Activated naive CD4-positive, alpha-beta T cell treated with Interleukin-2 at 50 U/mL for 16 hours (primary cell): Measurements from ENCODE around the gene CTDP1.
"Not testable (repeated sequence)": the region's sequence is repeated elsewhere in the genome, so short reads cannot be mapped to it uniquely, and the experiment has no call there.

Experiments used
- DNase-seq: peaks from one replicate; pipeline ENCODE4 v3.0.0-alpha.2; 2020

CTDP1 gene

DNA sequence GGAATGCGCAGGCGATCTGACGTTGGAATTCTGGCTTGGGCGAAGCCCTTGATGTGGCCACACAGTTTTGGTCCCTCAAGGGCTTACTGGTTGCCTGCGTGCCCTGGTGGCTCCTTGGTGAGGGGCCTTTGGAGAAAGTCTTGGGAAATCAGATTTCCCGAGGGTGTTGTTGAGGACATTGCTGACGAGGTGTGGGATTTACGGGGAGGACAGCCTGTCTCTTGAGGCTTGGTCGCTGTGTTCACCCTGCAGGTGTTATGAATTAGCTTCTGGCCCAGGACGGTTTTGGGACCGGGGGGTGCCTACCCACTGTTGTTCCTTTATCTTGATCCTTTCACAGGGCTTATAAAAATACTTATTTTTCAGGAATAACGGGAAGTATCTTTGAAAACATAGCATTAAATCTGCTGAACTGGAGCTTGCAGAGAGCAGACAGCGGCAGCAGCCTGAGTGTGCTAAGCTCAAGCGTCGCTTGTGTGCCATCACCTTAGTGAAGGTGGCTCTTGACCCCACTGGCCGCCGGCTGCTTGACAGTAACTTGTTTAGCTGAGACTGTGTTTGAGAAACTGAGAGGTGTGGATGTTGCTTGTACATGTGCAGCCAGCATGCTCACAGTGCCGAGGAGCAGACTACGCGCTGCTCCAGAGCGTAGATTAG is 4.2 kb downstream of the CTDP1 start:
- no peak for DNase-seq

DNA sequence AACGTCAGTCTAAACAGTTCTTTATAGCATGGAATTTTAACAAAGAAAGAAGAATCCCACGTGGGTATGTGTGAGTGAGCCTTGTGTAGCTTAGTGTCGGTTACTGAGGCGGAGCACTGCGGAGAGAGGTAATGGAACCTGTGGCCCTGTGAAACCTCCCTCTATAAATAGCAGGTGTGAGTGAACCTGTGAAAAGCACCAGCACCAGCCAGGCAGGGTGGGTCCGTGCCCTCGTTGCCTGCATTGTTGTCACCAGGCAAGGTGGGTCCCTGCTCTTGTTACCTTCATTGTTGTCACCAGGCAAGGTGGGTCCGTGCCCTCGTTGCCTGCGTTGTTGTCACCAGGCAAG is 4.7 kb downstream of the CTDP1 start:
- DNase-seq = no peak

DNA sequence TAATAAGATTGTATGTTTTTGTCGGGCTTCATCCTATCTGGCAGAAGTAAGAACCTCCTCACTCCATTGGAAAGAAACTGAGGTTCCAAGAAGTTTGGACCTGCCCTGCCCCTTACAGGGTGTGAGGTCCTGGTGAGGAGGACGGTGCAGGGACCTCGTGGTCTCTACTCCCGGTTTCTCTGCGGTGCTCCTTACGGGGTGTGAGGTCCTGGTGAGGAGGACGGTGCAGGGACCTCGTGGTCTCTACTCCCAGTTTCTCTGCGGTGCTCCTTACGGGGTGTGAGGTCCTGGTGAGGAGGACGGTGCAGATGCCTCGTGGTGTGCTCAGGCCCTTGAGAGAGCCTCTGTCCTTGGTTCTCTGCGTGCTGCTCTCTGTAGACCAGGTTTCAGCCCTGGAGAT is 5.2 kb downstream of the CTDP1 start:
- no peak for DNase-seq

DNA sequence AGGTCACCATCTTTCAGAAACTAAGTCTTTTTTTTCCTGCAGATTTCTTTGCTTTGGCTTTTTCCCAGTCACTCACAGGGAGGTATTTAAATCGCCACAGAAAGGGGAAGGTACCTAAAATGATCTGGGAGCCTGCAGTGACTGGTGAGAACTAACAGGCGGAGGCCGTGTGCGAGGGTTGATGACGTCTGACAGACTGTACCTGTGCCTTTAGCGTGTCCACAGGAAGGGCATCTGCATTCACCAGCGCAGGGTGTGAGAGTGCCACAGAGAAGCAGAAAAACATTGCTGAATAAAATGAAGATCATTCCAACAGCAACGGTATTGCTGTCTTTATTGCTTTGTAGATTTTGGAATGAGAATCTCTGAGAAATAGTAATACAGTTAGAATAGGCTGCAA is 5.7 kb downstream of the CTDP1 start:
- no peak for DNase-seq

DNA sequence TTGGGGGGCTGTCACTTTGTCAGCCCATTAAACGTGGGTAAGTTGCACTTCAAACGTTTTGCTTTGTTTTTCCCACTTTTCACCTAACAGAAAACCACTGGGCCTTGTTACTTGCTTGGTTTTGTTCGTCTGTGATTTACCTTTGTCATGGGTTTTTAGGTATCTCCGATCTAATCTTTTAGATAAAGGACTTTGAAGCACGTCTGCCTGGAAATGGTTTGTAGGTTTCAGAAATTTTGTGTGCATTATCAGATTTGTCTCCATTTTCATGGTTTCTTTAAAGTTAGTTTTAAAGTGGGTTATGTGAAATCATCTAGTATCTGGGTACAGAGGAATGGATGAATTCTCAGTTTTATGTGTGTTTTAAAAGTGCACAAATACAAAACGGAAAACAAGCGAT is 6.4 kb downstream of the CTDP1 start:
- DNase-seq = no peak

DNA sequence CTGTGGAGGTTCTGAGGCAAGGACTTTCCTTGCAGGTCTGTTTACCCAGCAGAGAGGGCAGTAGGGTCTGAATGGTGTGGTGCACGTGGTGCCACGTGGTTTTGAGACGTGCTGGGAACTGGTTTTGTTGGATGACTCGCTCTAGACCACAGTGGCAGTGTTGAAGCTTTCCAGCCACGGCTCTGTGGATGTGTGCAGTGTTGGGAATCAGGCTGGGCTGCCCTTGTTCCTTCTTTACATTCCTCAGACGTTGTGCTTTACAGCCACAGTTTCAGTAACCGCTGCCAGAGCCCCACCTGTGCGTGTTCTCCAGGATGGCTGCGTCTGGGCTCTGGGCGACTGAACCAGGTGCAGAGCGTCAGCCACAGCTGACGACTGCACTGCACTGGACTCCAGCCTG is 8.2 kb downstream of the CTDP1 start:
- DNase-seq = no peak

DNA sequence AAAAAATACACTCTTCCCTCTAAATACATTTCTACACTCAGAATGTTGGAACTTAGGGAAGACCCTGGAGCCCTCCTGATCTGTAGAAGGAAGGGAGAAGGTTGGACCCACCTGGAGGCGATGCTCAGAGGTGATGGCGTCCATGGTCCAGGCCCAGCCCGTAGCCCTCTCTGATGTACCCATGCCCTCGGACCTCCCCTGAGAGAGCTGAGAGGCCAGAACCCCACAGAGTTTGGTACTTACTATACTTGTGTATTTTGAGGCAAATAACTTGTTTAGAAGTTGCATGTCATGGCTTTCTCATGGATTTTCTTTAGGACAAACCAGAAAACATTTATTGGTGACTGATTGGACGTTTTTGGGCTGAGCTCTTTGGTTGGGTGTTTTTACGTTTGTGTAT is 10.5 kb downstream of the CTDP1 start:
- no peak for DNase-seq

DNA sequence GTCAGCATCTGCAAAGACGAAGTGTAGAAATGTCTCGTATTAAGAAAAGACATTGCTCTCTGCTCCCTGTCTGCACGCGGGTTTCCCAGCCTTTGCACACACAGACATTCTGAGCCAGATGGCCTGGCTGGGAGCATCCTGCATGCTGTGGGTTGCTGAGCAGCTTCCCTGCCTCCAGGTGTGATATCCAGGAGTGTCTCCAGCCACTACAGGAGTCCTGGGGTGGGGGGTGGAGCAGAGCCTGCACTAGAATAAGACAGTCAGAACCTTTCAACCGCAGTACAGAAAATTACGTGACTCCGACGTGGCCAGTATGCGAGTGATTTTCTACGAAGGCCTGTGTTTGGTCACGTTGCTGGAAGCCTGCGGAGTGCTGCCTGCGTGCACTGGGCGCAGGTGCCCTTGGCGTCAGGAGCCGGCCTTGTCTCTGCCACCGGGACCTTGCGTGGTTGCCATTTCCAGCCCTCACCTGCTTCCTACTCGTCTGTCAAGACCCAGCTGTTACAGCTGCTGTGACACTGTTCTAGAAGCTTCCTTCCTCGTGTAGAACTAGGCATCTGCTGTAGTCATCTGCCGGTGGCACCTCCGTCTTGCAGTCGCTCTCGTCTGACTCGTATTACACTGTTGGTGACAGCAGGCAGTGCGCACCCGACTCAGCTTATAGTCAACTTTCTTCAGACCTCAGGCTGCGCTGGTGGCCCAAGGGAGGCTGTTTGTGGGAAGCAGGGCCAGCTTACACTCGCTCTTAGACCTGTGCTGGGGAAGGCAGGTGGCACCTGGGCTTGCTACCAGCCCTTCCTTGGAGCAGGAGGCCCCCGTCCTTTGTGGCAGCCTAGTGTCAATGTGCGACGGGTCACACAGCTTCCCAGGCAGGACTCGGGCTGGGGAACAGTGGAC is 11.2 kb downstream of the CTDP1 start:
- no peak for DNase-seq

DNA sequence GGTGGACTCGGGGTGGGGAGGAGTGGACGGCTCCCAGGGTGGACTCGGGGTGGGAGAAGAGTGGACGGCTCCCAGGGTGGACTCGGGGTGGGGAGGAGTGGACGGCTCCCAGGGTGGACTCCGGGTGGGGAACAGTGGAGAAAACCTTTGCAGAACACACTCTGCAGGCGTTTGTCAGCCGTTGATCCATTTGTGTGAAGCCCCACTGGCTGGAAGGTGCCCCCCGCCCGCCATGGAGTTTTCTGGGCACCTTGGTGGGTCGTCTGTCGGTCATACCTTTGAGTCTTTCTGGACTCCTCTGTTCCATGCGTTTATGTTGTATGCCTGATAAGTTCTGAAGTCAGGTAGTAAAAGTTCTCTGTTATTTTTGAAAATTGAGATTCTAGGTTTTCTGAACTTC is 12.5 kb downstream of the CTDP1 start:
- DNase-seq = no peak

DNA sequence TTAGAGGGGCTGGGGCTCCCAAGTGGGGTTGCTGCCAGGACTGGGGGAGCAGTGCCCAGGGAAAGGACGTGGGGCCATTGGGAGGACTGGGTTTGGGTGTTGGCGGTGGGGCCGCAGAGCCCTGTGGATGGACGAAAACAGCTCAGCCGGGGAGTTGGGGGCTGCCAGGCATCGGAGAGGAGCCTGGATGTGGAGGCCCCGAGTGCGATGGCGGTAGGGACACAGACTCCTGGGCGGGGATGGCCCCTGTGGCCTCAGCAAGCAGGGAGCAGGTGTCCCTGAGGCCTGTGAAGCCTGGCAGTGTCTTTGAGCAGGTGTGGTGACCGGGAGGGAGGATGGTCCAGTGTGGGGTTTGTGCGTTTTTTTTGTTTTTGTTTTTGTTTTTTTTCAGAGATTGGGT is 13.3 kb downstream of the CTDP1 start:
- no peak for DNase-seq

DNA sequence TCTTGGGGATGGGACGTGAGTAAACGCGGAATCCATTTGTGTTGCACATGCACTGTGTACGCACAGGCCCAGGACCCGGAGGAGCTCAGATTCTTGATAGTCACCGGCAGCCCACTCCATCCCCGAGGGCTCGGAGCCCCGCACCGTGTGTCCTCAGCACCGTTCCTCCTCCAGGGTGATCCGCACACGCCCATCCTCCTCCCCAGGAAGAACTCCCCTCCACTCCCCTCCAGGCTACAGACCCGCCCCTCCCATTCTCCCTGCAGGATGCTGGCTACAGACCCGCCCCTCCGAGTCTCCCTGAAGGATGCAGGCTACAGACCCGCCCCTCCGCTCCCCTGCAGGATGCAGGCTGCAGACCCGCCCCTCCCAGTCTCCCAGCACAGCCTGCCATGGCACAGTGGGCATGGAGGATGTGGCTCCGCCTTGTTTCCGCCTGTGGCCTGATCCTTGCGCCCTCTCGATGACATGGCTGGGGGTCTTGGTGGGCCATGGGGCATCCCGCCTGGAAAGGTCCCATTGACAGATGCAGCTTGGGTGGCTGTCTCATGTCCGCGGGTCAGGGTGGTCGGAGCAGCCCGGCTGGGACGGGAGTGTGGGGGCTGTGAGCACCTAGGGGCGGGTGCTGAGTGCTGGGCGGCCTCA is 14.1 kb downstream of the CTDP1 start:
- DNase-seq = no peak

DNA sequence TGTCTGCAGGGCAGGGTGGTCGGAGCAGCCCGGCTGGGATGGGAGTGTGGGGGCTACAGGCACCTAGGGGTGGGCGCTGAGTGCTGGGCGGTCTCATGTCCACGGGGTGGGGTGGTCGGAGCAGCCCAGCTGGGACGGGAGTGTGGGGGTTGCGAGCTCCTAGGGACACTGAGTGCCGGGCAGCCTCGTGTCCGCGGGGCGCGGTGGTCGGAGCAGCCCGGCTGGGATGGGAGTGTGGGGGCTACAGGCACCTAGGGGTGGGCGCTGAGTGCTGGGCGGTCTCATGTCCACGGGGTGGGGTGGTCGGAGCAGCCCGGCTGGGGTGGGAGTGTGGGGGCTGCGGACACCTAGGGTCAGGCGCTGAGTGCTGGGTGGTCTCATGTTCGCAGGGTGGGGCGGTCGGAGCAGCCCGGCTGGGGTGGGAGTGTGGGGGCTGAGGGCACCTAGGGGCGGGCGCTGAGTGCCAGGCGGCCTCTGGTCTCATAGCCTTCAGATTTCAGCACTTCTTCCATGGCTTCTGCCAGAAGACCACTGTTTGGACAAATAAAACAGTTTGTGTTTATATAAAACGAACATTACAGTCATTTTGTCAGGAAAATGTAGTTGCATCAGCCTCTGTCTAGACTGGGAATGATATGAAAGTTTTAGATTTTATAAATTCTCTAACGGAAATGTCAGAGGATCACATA is 14.7 kb downstream of the CTDP1 start:
- not testable (repeated sequence) for DNase-seq

DNA sequence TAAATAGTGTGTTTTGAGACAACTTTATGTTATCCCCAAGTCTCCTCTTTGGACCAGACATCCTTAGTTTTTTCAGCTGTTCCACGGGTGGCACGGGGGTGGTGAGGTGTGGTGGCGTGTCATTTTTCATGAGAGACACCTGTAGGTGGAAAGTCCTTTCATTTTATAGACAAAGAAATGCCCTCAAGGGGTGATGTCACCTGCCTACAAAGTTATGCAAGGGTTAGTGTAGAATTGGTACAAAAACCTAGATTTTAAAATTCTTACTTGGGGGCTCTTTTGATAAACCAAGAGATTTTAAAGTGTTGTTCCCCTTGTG is 15.3 kb downstream of the CTDP1 start:
- DNase-seq = no peak

DNA sequence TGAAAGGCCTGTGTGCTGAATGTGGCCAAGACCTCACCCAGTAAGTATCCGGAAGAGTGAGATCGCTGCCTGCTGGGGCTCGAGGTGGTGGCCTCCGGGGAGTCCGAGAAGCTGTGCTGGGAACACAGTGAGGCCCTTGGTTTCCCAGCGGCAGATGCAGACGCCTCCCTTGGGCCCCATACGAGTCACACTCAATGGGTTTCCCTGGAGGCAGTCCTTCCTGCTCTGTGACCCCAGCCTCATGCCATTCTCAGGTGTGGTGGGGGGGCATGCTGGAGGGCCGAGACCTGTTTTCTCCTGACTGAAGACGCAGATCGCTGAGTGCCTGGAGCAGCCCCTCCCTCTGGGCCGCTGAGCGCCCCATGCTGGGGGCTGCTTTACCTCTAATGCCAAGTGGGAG is 15.7 kb downstream of the CTDP1 start:
- DNase-seq = no peak

DNA sequence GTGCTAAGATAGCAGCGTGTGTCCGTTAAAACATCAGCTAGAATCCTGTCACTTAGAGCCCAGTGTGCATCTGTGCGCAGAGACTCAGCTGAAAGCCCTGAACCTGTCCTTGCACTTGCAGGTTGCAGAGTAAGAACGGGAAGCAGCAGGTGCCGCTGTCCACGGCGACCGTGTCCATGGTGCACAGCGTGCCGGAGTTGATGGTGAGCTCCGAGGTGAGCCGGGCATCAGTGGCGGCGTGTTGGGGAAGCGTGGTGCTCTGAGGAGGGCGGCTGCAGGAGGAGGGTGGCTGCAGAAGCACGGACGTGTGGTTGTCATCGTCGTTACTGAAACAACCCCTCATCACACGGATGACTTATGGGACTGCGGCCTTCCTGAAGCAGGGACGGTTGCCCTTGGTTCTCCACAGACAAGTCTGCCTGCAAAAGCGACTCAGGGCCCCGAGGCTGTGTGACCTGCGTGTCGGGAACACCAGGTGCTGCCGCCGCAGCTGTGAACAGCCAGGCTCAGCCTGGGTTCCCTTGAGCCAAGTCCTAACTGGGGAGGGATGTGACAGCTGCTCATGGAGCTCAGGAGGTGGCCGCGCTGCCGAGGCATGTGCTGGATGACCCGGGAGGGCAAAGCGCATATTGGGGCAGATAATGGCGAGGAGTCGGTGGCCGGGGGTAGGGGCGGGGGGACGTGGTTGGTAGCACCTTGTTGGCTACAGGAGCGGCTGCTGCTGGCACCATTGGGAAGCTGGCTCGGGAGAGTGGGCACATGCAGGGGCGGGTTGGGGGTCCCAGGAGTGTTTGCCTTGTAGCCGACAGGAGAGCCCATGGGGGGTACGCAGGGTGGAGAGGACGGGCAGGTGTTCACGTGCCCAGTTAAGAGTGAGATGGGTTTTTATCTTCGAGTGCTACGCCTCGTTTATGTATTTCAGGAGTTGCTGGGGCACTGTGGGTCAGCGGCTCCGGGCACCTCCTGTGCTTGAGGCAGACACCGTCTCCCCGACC is 16.6 kb downstream of the CTDP1 start:
- DNase-seq = no peak

DNA sequence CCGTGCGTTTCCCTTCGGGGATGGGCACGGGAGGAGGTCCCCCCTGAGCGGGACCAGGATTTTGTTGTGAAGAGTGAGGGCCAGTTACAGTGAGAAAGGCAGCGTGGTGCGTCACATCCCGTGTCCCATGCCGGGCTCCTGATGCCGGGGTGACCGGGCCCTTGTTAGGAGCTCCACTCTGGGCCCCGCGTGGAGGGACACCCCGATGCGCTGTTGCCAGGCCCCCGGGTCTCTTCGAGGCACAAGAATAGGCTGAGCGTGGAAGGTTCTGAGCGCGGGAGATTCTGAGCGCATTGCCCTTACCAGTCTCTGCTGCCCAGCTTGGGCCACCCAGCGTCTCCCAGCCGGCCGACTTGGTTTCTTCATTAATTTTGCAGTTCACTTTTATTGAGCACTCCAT is 17.6 kb downstream of the CTDP1 start:
- DNase-seq = no peak

DNA sequence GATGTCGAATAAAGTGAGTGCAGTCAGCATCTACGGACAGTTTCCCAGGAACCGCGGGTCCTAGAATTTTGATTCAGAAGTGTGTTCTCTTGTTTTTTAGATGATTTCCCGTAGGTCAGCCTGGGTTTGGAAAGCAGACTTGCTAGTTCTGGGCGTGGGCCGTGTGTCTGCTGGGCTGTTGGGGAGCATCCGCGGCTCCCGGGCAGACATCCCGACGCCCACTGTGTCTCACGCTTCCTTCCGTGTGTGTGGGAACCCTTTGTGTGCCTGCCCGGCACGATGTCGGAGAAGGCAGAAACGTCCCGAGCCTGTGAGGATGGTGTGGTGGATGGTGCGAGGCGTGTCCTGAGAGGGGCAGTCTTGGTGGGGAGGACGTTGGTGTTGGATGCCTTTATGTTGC is 18.4 kb downstream of the CTDP1 start:
- DNase-seq = no peak

DNA sequence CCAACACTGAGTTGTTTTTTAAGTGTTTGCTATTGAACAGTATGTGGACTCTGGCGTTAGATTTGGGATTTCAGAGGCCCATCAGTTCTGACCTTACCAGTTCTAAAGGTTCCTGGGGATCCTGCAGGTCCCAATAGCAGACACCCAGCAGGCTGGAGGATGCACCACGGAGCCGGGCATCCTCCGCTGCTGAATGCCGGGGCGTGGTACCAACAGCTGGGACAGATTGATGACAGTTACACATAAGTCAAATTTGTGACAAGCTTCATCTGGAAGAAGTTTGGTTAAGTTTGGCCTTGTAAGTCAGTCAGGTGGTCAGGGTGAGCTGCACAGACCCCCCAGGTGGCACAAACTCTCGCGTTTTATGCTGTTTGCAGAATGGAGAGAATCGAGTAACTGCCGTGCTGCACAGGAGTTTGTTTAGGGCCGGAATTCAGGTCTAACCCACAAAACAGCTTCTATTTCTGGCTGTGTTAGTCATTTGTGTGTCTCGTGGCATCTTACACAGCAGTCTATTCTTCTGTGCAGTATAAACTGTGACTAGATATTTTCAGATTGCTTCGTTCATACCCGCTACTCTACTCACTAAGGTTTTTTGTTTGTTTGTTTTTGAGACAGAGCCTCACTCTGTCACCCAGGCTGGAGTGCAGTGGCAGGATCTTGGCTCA is 19.2 kb downstream of the CTDP1 start:
- DNase-seq = no peak

DNA sequence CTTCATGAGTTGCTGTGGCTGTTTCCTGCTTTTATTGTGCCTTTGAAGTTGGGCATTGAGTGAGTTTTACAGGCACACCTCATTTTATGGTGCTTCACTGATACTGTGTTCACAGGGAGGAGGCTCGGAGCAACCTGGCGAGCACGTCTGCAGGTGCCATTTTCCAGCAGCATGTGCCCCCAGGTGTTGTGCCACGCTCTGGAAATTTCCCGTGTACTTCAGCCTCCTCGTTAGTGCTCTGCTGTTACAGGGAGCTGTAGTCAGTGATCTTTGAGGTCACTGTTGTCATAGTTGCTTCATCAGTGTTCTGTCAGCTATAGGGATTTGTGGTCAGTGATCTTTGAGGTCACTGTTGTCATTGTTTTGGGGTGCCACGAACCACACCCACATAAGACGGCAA is 20.1 kb downstream of the CTDP1 start:
- DNase-seq = no peak

DNA sequence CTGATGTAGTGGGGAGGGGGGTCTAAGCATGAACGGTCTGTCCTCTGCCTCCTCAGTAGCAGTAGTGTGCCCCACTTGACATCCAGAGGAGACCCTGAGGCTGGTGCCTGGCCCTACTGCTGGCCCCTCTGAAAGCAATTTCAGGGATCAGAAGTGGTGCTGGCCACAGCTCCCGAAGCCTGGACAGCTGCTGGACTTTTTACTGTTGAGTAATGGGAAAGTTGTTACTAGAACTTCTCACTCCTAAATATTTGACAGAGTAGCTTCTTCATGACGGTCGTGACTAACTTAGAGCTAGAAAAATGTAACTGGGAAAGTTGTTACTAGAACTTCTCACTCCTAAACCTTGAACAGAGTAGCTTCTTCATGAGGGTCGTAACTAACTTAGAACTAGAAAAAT is 23.3 kb downstream of the CTDP1 start:
- no peak for DNase-seq

DNA sequence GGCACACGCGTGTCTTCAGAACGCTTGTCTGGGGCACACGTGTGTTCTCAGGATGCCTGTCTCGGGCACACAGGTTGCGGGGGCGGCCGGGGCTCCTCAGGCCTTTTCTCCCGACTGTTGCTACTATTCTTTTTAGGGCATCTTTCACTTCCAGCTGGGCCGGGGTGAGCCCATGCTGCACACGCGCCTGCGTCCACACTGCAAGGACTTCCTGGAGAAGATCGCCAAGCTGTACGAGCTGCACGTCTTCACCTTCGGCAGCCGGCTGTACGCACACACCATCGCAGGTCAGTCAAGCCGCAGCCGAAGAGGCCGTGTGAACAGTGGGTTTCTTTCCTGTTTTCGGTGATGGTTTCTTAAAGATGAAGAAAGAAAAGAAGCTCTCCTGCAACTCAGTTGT is 25.0 kb downstream of the CTDP1 start:
- no peak for DNase-seq

DNA sequence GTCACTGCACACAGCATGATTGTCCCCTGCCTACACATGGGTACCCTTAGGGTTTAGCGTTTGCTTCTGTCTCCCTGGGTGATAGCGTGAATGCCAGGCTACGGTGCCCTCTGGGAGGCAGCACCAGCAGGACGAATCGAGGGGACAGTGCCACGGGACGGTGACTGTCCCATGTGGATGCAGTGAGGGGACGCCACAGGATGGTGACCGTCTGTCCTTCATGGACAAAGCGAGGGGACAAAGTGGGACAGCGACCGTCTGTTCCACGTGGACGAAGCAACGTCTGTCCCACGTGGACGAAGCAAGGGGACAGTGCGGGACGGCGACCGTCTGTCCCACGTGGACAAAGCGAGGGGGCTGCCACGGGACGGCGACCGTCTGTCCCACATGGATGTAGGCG is 25.7 kb downstream of the CTDP1 start:
- no peak for DNase-seq
